Measurements from ENCODE around the gene S100A13. TPM values are rescaled to one million over a fixed set of nuclear protein-coding genes. Genes with fewer than 3 reads are reported as not detected.

S100A13 gene
- polyA plus RNA-seq, 1 donor = 74.0 TPM

GRCh38 chr1:153627715-153628626 lies 666 bp upstream of the S100A13 start, which contains the start of gene S100A1:
S100A1 (plus strand) TSS chr1:153628434; CDS start chr1:153630522, 2,088 bp downstream.
- no peak for DNase-seq (ENCODE audit: low read depth)

DNA sequence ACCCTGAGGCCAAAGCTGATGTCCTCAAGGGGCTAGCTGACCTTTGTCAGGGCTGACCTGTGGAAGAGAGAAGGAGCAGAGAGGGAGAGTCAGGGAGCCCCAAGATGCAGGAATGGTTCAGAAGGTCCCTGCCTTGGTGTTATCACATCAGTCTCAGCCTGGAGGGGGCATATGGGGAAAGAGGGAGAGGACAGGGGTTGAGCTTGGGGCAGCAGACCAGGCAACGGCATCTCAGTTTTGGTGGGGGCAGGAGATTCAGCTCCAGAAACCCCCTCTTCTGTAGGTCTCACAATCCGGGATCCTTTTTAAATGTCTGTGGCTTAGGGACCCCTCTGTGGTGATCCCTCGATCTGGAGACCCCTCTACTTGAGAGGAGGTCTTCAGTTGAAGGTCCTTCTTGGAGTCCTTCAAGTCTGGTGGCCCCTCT lies 815 bp downstream of the S100A13 start:
- DNase-seq (ENCODE audit: low read depth) = no peak

GRCh38 chr1:153624965-153625611 lies 2.2 kb downstream of the S100A13 start:
- DNase-seq (ENCODE audit: low read depth) = no peak

DNA sequence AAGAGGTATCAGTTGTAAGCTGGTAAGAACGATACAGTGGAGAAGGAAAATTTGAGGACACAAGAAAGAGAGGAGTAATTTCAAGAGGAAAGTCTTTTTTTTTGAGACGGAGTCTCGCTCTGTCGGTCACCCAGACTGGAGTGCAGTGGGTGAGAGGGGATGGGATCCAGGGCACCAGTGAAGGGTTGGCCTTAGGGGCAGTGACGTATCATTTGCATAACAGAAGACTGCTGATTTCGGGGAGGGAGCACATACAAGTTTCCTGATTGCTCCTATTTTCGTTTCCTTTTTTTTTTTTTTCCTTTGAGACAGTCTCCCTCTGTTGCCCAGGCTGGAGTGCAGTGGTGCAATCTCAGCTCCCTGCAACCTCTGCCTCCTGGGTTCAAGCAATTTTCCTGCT lies 4.2 kb downstream of the S100A13 start:
- no peak for DNase-seq (ENCODE audit: low read depth)

- DNase-seq (ENCODE audit: low read depth) = no peak
Observed at GRCh38 chr1:153619171-153619570, 8.1 kb downstream of the S100A13 start.

GRCh38 chr1:153617663-153618062 lies 9.6 kb downstream of the S100A13 start:
- no peak for DNase-seq (ENCODE audit: low read depth)

DNA sequence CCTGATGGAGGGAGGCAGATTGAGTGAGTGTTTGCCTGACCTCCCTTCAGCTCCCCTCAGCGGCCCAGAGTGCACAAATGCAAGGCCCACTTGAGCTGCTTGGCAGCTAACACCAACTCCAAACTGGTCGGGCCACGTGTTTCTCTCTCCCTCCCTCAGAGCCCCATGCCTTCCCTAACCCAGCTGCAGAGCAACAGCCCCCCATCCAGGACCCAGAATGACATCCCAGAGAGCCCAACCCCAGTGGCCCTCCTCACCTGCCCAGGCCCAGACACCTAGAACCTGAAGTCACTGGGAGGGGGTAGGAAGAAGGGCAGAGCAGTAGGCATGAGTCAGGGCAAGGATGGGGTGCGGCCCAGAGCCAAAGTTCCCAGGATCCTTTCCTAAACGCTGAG lies 10.4 kb downstream of the S100A13 start:
- DNase-seq (ENCODE audit: low read depth) = no peak

- DNase-seq (ENCODE audit: low read depth) = no peak
Observed at GRCh38 chr1:153616144-153616916, 11.0 kb downstream of the S100A13 start, which contains the start of gene S100A14. S100A14 (minus strand) TSS chr1:153616325; CDS start chr1:153615858, 467 bp downstream.

DNA sequence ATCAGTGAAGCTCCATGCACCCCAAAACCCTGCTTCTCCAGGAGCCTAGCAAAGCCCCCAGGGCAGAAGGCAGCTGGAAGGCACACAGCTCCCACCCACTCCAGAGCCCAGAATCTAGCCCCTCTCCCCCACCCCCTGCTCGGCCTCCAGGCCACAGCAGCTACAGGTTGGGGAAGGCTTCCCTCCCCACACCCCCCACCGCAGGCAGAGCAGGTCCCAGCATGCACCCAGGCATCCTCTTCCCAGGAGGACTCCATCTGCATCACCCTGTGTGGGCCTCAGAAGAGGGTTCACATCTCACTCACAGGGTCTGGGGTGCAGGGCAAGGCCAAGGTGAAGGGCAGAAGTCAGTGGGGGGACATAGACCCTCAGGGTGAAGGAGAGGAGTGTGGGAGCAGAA lies 11.9 kb downstream of the S100A13 start:
- DNase-seq (ENCODE audit: low read depth) = no peak

GRCh38 chr1:153614906-153615305 lies 12.4 kb downstream of the S100A13 start:
- DNase-seq (ENCODE audit: low read depth) = no peak

GRCh38 chr1:153614189-153614900 lies 13.0 kb downstream of the S100A13 start:
- no peak for DNase-seq (ENCODE audit: low read depth)

- no peak for DNase-seq (ENCODE audit: low read depth)
Observed at GRCh38 chr1:153613406-153613805, 13.9 kb downstream of the S100A13 start.

GRCh38 chr1:153612755-153613331 lies 14.5 kb downstream of the S100A13 start, which contains the start of gene S100A16:
S100A16 (minus strand) TSS chr1:153613137; CDS start chr1:153608151, 4,986 bp downstream.
- DNase-seq (ENCODE audit: low read depth) = no peak

GRCh38 chr1:153612111-153612754 lies 15.1 kb downstream of the S100A13 start:
- DNase-seq (ENCODE audit: low read depth) = no peak

- DNase-seq (ENCODE audit: low read depth) = no peak
Observed at GRCh38 chr1:153611356-153611755, 15.9 kb downstream of the S100A13 start.

DNA sequence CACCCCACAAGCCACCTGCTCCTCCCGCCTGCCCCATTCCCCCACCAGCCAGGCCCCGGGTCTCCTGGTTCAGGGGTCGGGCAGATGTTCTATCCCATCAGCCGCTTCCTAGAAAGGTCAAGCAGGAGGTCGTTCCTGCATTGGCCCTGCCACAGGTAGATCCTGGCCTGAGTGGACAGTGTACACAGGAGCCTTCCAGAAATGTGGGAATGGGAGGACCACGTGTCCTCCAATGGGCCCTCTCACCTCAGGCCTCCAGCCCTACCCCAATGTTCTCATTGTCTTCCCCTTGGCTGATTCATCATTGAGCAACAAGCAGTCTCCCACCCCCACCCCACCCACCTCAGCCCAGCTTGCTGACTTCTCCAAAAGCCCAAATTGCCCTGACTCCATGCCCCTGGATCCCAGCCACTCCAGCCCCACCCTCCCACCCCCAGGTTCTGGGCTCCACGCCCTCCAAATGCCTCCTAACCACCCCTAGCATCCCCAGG lies 16.4 kb downstream of the S100A13 start:
- DNase-seq (ENCODE audit: low read depth) = no peak

- no peak for DNase-seq (ENCODE audit: low read depth)
Observed at GRCh38 chr1:153610334-153610733, 17.0 kb downstream of the S100A13 start.

DNA sequence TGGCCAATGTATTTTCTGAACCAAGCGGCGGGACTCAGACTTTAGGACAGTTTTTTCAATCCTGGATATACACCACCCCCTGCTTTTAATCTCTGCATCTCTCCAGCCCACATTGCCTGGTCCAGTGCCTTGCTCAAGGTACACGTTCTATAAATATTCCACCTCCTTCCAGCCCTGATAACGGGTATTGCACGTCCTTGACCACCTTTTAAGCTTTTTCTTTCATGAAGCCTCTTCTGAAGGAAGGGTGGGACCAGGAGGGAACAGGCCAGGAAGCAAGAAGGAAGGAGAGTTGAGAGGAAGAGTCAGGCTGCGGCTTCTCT lies 17.8 kb downstream of the S100A13 start:
- DNase-seq (ENCODE audit: low read depth) = no peak

DNA sequence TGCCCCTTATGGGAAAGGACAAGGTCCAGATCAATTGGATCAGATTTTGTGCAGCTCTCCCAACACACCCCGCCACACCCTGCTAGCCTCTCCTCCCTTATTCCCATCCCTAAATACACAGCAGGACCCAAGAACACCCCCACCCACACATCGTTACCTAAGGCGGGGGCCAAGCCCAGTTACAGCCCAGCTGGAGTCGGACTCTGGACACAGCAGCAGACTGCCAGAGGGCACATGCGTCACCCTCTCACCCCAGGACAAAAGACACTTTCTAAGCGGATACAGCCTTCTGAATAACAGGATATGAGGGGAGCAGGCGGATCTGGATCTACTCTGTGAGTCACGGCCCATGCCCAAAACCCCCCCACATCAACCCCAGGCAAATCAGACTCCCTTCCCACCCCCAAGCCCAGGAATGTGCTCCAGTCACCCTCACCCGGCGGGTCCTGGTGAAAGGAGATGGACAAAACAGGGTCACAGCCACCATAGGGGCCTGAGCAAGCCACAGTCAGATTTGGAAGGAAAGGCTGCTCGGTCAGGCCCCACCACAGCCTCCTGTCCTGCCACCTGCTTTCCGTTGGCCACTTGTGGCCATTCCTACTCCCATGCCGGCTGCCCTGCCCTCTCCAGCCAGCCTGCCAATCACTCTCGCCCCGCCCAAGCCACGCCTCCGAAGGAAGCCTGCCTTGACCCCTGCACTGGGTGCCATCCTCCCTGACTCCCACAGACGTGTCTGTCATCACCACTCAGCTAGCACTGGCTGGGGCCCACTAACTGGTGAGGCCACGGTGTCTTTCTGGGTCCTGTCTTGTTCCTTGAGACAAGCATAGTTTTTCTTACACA lies 18.3 kb downstream of the S100A13 start:
- no peak for DNase-seq (ENCODE audit: low read depth)

Measured in forelimb muscle (tissue), 1 donor.